CD4-positive, alpha-beta T cell treated with Interleukin-6 at 100 ng/mL for 8 hours (primary cell): ENCODE measurements around the gene SPRTN.
"Not testable (repeated sequence)": the region's sequence is repeated elsewhere in the genome, so short reads cannot be mapped to it uniquely, and the experiment has no call there.

Experiments
- DNase-seq: peaks from one replicate; pipeline ENCODE4 v3.0.0-alpha.2; 2020; ENCODE audit warnings: mixed read lengths, low spot score

Gene SPRTN

DNA sequence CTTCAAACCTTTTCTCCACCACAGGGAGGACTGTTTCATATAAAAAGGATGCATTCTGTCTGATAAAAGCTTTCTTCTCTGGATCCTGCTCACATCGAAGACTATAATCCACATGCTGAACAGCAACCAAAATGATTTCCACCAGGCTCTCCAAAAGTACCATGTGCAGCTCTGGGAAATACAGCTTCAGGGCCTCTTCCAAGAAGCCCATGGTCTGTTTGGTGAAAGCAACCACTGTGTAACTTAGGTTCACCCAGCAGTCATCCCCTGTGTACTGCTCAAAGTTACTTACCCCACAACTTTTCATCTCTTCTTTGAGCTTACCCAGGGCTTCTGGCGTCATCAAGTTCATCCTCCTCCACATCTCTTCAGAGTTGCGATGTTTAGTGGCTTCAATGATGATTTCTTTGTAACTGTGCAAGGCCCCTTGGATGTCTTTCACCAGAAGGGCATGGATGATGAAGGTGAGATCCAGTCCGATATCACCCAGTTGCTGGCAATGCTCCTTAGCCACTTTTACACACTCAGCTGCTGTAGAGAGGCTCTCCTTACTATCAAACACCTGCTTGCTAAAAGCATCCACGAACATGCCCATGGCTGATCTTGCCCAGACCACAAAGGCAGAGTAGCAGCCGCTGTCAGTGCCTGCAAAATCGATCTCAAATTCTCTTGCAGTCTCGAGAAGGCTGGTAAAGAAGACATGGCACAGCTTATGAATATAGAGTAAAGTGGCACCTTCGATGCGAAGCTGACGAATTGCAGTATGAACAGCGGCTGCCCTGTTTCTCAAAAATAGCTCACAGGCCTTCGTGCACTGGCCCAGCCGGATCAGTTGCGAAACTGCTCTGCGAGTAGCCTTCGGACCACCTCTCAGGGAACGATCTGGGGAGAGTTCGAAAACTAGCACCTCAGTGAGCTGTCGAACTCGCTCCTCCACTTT is 2.2 kb upstream of the SPRTN start:
- DNase-seq = no peak

DNA sequence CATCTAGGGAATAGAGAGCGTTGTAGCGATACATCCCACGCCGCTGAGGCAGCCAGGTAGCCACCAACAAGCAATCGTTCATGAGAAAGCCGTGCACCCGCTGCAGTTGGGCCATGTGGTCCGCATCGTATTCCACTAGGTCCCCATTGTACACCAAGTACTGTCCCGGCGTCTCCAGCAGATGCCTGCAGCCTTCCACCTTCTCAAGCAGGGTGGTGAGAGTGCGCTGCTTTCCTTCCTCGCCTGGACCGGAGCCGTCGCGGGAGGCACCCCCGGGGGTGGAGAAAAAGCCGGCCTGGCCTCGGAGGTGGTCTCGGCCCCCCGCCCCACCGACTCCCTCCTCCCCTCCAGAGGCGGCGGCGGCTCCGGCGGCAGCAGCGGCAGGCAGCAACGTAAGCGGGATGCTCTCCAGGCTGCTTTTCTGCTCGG is 1.0 kb upstream of the SPRTN start:
- DNase-seq = no peak

DNA sequence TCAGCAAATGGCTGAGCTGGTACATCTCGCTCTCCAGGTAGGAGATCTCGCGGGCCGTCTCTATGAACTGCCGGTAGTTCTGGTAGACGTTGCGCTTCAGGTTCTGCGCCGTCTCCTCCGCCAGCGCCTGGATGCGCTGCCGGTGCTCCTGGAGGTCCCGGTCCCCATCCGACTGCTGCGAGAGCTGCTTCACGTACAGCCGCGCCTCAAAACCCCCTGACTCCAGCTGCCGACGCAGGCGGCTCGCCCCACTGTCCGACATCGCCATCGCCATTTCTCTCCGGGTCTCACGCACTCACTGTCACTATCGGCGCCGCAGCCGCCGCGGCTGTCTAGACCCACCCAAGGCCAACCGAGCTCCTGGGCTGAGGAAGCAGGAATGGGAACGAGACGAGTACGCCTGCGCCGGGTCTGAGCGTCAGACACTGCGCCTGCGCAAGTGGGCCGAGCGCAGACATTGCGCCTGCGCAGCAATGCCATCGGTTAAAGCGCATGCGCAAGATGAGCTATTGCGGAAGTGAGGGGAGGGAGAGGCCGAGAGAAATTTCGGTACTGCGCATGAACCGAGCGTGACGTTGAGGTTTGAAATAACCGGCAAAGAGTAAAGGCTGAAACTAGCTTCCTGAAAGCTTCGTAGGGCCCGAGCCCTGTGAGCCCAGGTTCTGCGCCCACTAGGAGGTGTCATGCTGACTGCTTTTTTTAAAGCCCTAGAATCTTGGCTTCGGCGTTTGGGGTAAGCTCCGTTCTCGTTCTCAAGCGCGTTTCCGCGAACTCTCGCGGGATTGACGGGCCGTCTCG is 422 bp upstream of the SPRTN start, which contains the start of gene EXOC8:
TSS of gene EXOC8 (minus strand) at position 381 of the 798 bp plus-strand sequence. CDS start at position 274, 107 bp downstream.
- DNase-seq = peak; percentile 96

DNA sequence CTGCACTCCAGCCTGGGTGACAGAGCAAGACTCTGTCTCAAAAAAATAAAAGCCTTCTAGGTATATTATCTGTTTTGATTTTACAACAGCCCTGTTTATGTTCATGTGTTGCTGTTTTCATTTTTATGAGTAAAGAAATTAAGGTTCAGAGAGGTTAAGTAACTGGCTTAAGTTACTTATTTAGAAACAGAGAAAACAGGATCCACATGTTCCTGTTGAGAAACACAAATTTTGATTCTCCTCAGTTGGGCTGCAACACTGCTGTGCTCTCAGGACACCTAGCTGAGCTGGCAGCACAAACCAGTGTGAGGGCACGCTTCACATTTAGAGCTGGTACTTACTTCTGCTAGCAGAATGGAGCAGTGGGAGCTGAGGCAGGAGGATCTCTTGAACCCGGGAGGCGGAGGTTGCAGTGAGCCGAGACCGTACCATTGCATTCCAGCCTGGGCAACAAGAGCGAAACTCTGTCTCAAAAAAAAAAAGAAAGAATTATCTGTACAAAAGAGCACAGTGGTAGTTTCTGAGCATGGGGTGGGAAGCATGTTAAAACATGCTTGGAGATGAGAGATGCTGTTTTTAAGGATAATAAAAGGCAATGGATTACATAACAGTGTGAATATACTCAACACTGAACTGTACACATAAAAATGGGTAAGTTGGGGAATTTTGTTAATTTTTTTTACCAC is 2.4 kb downstream of the SPRTN start:
- DNase-seq = no peak

DNA sequence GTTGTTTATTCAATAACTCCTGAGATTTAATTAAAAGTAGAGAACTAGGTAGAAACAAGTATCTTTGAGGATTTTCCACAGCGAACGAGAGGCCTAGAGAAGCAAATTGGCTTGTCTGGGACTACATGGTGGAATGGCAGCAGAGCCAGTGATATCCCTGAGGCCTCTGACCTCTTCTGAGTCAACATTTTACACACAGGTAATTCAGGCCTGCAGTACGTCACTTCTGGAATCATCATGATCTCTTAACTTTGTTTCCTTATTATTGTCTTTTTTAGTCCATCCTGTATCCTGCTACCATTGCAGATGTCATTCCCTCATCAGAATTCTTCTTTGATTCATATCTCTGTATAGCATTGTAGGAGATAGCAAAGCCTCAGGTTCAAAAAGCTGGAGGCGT is 9.9 kb downstream of the SPRTN start:
- DNase-seq = no peak

DNA sequence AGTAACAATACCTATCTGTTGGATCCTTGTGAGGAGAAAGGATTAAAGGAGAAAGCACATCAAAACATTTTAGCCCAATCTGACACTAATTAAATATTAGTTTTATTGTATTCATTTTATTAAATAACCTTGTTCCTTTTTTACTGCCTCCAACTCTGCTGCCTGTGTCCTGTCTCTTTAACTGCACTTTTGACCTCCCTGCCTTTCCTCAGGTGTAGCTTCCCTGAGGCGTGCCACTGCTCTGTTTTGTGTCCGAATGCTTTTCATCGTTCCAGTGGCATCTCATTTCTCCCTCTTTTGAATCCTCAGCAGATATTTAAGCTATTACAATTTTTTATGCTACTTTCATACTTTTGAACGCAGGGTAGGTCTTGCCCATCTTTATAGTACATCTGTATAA is 10.3 kb downstream of the SPRTN start:
- DNase-seq = no peak

DNA sequence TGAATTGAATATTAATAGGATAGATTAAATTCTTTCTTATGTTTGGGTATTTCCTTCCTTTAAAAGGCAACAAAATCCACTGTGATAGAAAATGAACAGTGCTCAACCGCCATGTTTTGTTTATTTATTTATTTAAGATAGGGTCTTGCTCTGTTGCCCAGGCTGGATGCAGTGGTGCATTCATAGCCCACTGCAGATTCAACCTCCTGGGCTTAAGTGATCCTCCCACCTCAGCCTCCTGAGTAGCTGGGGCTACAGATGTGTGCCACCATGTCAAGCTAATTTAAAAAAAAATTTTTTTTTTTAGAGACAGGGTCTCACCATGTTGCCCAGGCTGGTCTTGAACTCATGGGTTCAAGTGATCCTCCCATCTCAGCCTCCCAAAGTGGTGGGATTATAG is 10.8 kb downstream of the SPRTN start:
- DNase-seq = not testable (repeated sequence)

DNA sequence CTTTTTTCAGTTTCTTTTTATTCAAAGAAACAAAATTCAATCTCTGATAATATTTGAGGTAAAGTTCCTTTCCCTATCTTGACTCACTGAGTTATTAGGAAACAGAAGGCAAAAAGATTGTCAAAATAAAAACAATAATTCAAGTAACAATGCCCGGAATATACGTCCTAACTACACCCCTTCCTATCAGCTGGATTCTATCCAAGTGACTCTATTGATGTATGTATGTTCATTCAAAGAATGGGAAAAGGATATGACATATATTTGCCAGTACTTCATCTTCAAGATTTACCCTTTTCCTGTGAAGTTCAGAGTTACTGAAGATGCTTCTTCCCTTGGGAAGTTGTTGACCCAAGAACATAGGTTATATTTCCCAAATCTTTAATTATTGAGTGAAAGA is 13.7 kb downstream of the SPRTN start:
- no peak for DNase-seq

DNA sequence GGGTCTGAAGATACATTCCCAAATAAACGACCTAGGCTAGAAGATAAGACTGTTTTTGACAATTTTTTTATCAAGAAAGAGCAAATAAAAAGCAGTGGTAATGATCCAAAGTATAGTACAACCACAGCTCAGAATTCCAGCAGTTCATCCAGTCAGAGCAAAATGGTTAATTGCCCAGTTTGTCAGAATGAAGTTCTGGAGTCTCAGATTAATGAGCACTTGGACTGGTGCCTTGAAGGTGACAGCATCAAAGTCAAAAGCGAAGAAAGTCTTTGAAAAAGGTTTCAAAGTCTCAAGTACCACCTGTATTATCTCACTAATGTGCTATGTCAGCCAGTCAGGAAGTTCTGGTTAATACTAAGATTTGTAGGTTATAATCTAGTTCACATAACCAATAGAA is 15.0 kb downstream of the SPRTN start:
- no peak for DNase-seq

DNA sequence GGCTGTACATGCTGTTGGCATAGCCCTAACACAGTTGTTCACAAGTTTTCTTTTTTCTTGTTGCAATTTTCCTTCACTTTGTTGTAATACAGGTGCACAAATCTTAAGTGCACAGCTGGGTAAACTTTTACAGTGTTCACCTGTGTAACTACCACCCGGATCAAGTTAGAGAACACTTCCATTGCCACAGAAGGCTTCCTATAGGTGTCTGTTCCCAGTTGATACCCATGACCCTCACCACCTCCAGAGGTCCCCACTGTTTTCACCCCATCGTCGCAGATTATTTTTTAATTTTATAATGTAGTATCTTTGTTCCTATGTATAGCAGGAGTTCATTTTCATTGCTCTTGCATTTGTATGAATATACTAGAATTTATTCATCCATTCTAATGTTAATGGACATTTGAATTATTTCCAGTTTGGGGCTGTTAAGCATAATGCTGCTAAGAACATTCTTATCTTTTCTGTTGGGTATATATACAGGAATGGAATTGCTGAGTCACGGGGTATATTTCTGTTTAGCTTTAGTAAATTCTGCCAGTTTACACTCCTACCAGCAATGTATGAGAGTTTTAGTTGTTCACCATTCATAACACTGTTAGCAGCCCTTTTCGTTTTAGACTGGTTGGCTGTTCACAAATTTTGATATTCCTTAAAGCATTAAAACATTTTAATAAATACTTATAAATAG is 16.4 kb downstream of the SPRTN start:
- no peak for DNase-seq

DNA sequence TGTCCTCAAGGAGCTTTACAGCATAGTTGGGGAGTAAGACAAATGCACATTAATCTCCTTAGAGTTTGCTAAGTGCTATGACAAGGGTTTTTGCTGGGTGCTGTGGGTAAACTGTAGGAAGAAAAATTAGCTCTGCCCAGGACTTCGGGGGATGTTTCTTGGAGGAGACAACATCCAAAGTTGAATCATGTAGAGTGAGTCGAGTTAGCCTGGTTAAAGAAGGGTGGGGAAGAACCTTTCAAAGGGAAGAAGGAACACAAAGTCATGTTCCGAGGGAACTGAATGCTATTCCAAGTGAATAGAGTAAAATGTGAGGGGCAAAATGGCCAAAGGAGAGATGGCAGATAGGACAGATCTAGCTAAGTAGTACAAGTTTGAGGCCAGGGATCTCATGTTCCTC is 17.1 kb downstream of the SPRTN start:
- no peak for DNase-seq

DNA sequence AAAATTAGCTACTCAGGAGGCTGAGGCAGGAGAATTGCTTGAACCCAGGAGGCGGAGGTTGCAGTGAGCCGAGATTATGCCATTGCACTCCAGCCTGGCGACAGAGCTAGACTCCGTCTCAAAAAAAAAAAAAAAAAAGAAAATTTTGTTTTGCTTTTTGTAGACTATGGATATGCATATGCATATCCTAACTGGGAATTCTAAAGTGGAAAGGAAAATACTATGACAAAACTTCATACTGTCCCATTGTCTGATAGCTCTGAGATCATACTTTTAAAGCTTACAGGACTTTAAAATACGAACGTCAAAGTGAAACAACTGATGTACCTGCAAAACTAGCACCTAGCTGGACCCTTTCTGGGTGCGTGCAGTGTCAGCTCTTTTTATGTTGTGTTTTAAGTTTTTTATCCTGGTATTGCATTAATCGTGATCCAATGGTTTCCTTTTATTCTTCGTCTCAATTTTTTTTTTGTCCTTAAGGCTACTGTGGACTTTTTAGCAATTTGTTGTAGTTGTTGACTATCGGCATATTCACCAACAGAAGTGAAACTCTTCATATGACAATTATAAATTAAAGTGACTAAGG is 19.2 kb downstream of the SPRTN start:
- DNase-seq = no peak

DNA sequence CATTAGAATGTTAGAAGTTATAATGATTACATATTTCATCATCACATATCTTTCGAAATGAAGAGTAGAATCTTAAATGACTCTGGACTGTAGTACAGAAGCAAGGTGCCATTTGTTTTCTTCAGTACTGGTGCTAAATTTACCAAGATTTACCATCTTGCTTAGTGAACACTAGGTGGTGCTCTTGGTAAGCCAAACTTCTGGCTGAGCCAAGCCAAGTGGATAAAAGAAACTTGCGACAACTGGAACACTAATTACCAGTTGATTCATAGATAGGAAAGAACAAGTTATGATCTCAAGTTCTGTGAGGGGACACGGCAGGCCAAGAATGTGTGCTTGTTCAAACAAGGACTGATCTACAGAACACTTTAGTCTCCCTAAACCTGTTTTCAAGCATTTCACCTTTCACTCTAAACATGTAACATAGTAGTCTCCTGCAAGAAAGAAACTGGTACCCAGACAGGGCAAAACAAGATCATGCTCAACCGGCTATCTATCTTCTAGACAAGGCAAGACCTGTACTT is 19.8 kb downstream of the SPRTN start:
- peak; percentile 58 for DNase-seq

DNA sequence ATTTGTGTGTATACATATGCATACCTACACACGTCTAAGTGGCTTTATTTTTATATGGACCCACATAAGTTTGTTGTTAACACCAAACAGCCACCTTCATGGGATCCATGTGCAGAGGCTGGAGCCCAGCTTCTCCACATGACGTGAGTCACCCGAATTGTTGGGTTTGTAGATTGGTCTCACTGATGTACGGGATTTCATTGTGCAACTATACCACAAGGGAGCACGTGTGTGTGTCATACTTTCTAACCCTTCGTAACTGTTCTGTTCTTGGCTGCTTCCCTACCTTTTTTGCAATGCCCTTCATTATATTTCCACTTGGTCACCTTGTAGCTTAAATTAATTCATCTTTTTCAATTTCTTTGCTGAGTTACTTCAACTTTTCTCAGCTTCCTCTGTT is 21.0 kb downstream of the SPRTN start:
- DNase-seq = no peak

DNA sequence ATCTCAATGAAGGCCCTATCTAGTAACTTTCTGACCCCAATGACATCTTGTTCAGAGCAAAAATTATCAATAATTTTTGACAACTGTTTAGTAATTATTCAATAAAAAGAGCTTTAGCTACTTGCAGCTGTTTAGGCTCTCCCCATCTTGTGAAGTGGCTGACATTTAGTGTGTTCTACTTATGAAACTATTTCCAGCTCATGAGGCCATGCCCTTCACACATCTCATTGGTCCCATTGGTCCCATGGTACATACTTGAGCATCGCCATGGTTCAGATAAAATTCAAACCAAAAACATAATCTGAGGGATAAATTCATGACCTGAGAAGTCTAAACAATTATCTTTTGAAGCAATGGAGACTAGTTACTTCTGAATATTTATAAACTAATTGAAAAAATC is 24.2 kb downstream of the SPRTN start:
- DNase-seq = no peak

DNA sequence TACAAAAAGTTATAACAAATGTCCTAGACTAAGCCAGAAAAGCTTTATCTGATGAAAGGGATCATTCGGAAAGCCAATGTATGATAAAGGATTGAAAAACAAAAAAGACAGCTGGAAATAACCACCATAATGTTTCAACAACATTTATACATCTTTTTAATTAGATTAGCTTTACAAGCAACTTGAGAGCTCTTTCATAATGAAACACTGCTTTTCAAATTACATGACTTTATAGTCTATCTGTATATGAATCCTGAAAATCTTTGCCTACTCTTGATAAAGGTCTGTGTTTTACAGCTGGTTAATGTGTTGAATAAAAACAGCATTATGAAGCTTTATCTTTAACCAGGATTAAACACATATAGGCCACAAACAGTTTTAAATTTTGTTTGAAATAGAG is 25.5 kb downstream of the SPRTN start:
- DNase-seq = no peak

DNA sequence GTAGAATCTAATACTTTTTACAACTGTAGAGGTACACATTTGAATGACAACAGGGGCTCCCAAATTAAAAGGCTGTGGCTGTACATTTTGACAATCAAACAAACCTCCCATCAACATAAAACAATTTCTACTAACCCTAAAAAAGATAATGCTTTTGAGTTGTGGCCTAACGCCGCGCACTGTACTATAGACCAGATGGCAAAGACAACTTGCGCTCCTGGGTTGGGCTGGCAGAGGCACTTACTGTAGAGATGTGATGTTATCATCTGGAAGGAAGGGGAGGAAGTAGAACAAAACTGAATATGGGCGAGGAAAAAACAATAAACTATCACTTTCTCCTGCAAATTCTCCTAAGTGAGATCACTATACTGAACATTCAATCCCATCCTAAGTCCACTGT is 26.1 kb downstream of the SPRTN start:
- no peak for DNase-seq

DNA sequence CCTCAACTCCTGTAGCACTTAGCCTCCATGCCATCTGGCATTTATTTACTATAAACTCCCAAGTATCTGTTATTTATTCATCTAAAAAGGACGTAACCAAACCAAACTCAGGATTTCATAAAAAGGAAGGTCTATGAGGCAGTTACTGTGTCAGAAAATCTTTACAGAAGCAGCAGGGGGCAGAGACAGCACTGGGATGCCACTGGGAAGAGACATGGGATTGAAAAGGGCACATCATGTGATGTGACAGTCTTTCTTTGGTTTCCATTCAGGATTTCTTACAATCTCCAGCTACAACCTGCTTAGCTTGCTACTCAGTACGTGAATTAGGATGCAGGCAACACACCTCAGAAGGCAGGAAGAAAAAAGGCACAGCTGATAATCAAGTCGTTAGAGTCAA is 31.2 kb downstream of the SPRTN start:
- DNase-seq = no peak

DNA sequence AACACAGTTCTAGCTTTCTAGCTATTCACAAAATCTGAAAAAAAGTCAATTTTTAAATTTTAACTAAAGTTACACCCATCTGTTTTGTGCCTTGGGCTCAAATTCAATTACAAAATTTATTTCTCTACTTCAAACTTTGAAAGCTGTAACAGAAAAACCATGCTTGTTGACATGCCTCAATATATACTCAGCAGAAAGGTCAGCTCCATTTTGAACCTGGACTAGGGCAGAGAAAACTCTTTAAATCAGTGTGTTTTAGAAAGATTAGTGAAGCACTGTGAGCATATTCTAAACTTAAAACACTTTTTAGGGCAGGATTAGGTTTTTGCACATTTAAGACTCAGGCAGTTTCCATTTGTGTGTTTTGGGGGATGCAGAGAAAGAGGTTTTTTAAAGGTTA is 34.4 kb downstream of the SPRTN start:
- no peak for DNase-seq

DNA sequence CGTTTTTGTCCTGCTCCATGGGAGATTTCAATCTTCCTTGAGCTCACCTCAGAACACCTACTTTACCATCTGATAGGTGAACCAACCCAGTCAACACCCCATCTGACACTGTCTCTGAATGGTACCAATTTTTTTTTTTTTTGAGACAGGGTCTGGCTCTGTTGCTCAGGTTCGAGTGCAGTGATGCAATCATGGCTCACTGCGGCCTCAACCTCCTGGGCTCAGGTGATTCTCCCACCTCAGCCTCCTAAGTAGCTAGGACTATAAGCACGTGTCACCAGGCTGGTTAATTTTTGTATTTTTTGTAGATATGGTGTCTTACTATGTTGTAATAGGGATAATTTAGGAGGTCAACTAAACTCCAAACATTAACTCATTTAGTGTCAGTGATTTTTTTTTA is 36.3 kb downstream of the SPRTN start:
- DNase-seq = no peak

DNA sequence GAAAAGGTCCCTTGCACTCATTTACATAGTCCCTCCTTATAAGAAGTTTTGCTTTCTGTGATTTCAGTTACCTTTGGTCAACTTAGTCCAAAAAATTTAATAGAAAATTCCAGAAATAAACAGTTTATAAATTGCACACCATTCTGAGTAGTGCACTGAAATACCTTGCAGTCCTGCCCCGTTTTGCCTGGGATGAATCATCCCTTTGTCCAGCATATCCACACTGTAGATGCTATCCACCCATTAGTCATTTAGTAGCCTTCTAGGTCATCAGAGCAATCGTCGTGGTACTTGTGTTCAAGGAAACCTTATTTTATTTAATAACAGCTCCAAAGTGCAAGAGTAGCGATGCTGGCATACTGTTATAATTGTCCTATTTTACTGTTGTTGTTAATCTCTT is 38.0 kb downstream of the SPRTN start:
- DNase-seq = no peak
